Prostate gland (tissue), 2 donors: ENCODE data around the gene ANTXRL.

Experiments used
- CTCF ChIP-seq, 4 experiments: fragments of 200-600 bp in 2 of 4; fragments of 450-650 bp in 2 of 4; sonication (generic) in 2 of 4; IDR thresholded peaks; 1 replicate in 3 of 4; 2 replicates in 1 of 4; pipeline ENCODE4 v1.5.1; 2016 to 2019; ENCODE audit warnings: antibody characterized with exemption in 4 of 4, mild to moderate bottlenecking in 2 of 4, moderate library complexity in 2 of 4
- POLR2A ChIP-seq: fragments of 450-650 bp; IDR thresholded peaks from one replicate; pipeline ENCODE4 v1.6.1; 2016; ENCODE audit warnings: antibody characterized with exemption, mild to moderate bottlenecking

DNA sequence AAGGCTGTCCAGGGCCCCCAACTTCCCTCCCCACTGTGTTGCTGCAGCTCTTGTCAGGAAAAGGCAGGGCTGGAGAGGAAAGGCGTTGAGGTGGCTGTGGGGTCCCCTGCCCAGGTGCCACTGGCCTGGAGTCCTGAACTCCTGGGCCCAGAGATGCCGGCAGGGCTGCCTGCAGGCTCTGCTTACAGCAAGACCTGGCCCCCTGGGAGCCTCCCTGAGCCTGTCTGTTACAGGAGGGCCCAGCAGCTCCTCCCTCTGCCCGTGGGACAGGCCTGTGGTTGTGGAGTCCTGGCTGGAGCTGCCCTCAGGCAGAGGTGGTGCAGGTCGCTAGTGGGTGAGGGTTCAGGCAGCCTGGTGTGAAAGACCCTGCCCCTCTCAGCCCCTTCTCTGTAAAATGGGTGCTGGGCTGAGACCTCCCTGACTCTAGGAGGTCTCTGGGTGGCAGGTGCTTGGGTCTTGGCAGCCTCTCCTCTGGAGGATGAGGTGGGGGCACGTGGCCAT is 9.9 kb downstream of the ANTXRL start:
- TF ChIP-seq CTCF (IDR thresholded peaks at IDR 0.05) (no peak), POLR2A (no peak)
